Retinal pigment epithelial cell (primary cell): ENCODE data around the gene CNOT6L.

Source experiments
- DNase-seq: peaks from one replicate; pipeline ENCODE4 v3.0.0-alpha.2; 2010; ENCODE audit warnings: low read depth
- H3K4me3 ChIP-seq: 2 replicates; pipeline ENCODE4 v1.5.1; 2011; ENCODE audit warnings: mild to moderate bottlenecking, low read length, control low read depth, moderate library complexity
- CTCF ChIP-seq: conservative IDR thresholded peaks from 2 replicates; pipeline ENCODE4 v1.5.1; 2011; ENCODE audit warnings: low read depth, low read length, control low read depth, inconsistent platforms

The CNOT6L gene

GRCh38 chr4:77671051-77671450, 148.1 kb downstream of the CNOT6L start:
- H3K4me3 ChIP-seq, result no peak overlapping the region
- no peak for DNase-seq
- TF ChIP-seq CTCF, result no peak

GRCh38 chr4:77669946-77670590, 149.1 kb downstream of the CNOT6L start:
- no peak for TF ChIP-seq CTCF
- DNase-seq, result no peak
- H3K4me3 ChIP-seq, result no peak overlapping the region

GRCh38 chr4:77665381-77666069, 153.6 kb downstream of the CNOT6L start:
- no peak overlapping the region for H3K4me3 ChIP-seq
- no peak for TF ChIP-seq CTCF
- DNase-seq, result no peak
